Immature natural killer cell (primary cell): ENCODE data around the gene FAN1. TPM values are rescaled to one million over a fixed set of nuclear protein-coding genes. Genes with fewer than 3 reads are reported as not detected.

Source experiments
- DNase-seq, 3 donors: peaks; one replicate each; pipeline ENCODE4 v3.0.0; 2022; ENCODE audit warnings: mixed read lengths in 1 of 3
- H3K27ac Mint-ChIP-seq, 6 donors: one replicate each; pipeline ENCODE4 v1.8.0; 2020; ENCODE audit warnings: mixed read lengths in 6 of 6, mild to moderate bottlenecking in 5 of 6, inconsistent platforms in 4 of 6, moderate library complexity in 3 of 6
- H3K27me3 Mint-ChIP-seq, 3 donors: one replicate each; pipeline ENCODE4 v1.8.0; 2020 to 2021; ENCODE audit warnings: low read depth in 3 of 3, mild to moderate bottlenecking in 3 of 3, mixed read lengths in 3 of 3, moderate library complexity in 3 of 3, inconsistent platforms in 1 of 3
- H3K36me3 Mint-ChIP-seq, 3 donors: one replicate each; pipeline ENCODE4 v1.8.0; 2020; ENCODE audit warnings: mixed read lengths in 3 of 3, inconsistent platforms in 2 of 3, mild to moderate bottlenecking in 2 of 3
- H3K4me1 Mint-ChIP-seq, 2 donors: one replicate each; pipeline ENCODE4 v1.8.0; 2020; ENCODE audit warnings: inconsistent platforms in 2 of 2, mild to moderate bottlenecking in 2 of 2, mixed read lengths in 2 of 2, moderate library complexity in 1 of 2
- H3K4me3 Mint-ChIP-seq, 5 donors: one replicate each; pipeline ENCODE4 v1.8.0; 2020; ENCODE audit warnings: mild to moderate bottlenecking in 5 of 5, mixed read lengths in 5 of 5, inconsistent platforms in 3 of 5, moderate library complexity in 3 of 5
- H3K9me3 Mint-ChIP-seq, 6 donors: one replicate each; pipeline ENCODE4 v1.8.0; 2020; ENCODE audit warnings: mild to moderate bottlenecking in 6 of 6, mixed read lengths in 6 of 6, inconsistent platforms in 4 of 6, moderate library complexity in 3 of 6
- polyA plus RNA-seq, 3 donors: library from polyadenylated mRNA; unstranded; fragments of 300-500 nt; fragmentation: Illumina TruSeq; gene quantifications; one replicate each; pipeline ENCODE4 v1.2.3, GENCODE V29; 2021

Gene FAN1
- polyA plus RNA-seq, 3 donors from 2014 or later = 4.2 to 6.3 (median 5.2) TPM

GRCh38 chr15:30901889-30902288 lies 1.8 kb upstream of the FAN1 start:
- H3K36me3 Mint-ChIP-seq = peaks cover 0 to 3% (median 2%) of the 10 kb centered on the region in 3 donors
- peaks cover 0 to 8% (median 0%) of the 10 kb centered on the region in 3 donors for H3K27me3 Mint-ChIP-seq
- no peak for DNase-seq
- H3K9me3 Mint-ChIP-seq = no peaks in the 10 kb centered on the region
- peaks cover 24 to 30% of the 10 kb centered on the region in 2 donors for H3K4me1 Mint-ChIP-seq
- H3K27ac Mint-ChIP-seq = no peak overlapping the region
- H3K4me3 Mint-ChIP-seq = peak overlapping the region in 2 of 5 donors; percentile 32 to 95

GRCh38 chr15:30904812-30905211 lies 1.1 kb downstream of the FAN1 start:
- no peaks in the 10 kb centered on the region for H3K9me3 Mint-ChIP-seq
- H3K27ac Mint-ChIP-seq = peak overlapping the region in 1 of 6 donors; percentile 48
- peaks cover 6 to 16% (median 8%) of the 10 kb centered on the region in 3 donors for H3K36me3 Mint-ChIP-seq
- H3K4me1 Mint-ChIP-seq = peaks cover 24 to 35% of the 10 kb centered on the region in 2 donors
- H3K4me3 Mint-ChIP-seq = peak overlapping the region; percentile 22 to 95 (median 92)
- no peak for DNase-seq
- peaks cover 0 to 8% (median 0%) of the 10 kb centered on the region in 3 donors for H3K27me3 Mint-ChIP-seq

- peaks cover 9 to 21% (median 11%) of the 10 kb centered on the region in 3 donors for H3K36me3 Mint-ChIP-seq
- peaks cover 24 to 35% of the 10 kb centered on the region in 2 donors for H3K4me1 Mint-ChIP-seq
- H3K27ac Mint-ChIP-seq = peak overlapping the region in 1 of 6 donors; percentile 31
- no peaks in the 10 kb centered on the region for H3K9me3 Mint-ChIP-seq
- H3K4me3 Mint-ChIP-seq = peak overlapping the region in 1 of 5 donors; percentile 4
- DNase-seq = no peak
- H3K27me3 Mint-ChIP-seq = peaks cover 0 to 10% (median 0%) of the 10 kb centered on the region in 3 donors
These were observed 2.1 kb downstream of the FAN1 start for GRCh38 chr15:30905821-30906220.

- no peak for DNase-seq
- no peak overlapping the region for H3K27ac Mint-ChIP-seq
- peaks cover 9 to 22% (median 11%) of the 10 kb centered on the region in 3 donors for H3K36me3 Mint-ChIP-seq
- no peak overlapping the region for H3K4me3 Mint-ChIP-seq
- peaks cover 0 to 10% (median 0%) of the 10 kb centered on the region in 3 donors for H3K27me3 Mint-ChIP-seq
- H3K4me1 Mint-ChIP-seq = peaks cover 24 to 35% of the 10 kb centered on the region in 2 donors
- no peaks in the 10 kb centered on the region for H3K9me3 Mint-ChIP-seq
These were observed 2.7 kb downstream of the FAN1 start for GRCh38 chr15:30906366-30906765.

GRCh38 chr15:30913761-30914160 lies 10.0 kb downstream of the FAN1 start:
- no peak overlapping the region for H3K27ac Mint-ChIP-seq
- DNase-seq = no peak
- H3K4me1 Mint-ChIP-seq = peaks cover 0 to 4% of the 10 kb centered on the region in 2 donors
- no peak overlapping the region for H3K4me3 Mint-ChIP-seq
- H3K9me3 Mint-ChIP-seq = no peaks in the 10 kb centered on the region
- H3K36me3 Mint-ChIP-seq = peaks cover 16 to 46% (median 24%) of the 10 kb centered on the region in 3 donors
- peaks cover 0 to 4% (median 0%) of the 10 kb centered on the region in 3 donors for H3K27me3 Mint-ChIP-seq

- no peak for DNase-seq
- H3K4me3 Mint-ChIP-seq = no peak overlapping the region
- peaks cover 0 to 2% (median 2%) of the 10 kb centered on the region in 3 donors for H3K27me3 Mint-ChIP-seq
- no peaks in the 10 kb centered on the region for H3K9me3 Mint-ChIP-seq
- H3K27ac Mint-ChIP-seq = no peak overlapping the region
- no peaks in the 10 kb centered on the region for H3K4me1 Mint-ChIP-seq
- peaks cover 10 to 41% (median 22%) of the 10 kb centered on the region in 3 donors for H3K36me3 Mint-ChIP-seq
These were observed 13.3 kb downstream of the FAN1 start for GRCh38 chr15:30917013-30917412.

GRCh38 chr15:30917675-30918074 lies 14.0 kb downstream of the FAN1 start:
- Mint-ChIP-seq H3K27ac (no peak overlapping the region), H3K4me1 (no peaks in the 10 kb centered on the region), H3K27me3 (peaks cover 0 to 2% (median 2%) of the 10 kb centered on the region in 3 donors), H3K36me3 (peaks cover 13 to 42% (median 27%) of the 10 kb centered on the region in 3 donors), H3K4me3 (no peak overlapping the region), H3K9me3 (no peaks in the 10 kb centered on the region)
- DNase-seq = no peak

GRCh38 chr15:30918366-30918765 lies 14.7 kb downstream of the FAN1 start:
- Mint-ChIP-seq H3K27me3 (peaks cover 0 to 2% (median 2%) of the 10 kb centered on the region in 3 donors), H3K4me1 (no peaks in the 10 kb centered on the region), H3K36me3 (peaks cover 13 to 41% (median 27%) of the 10 kb centered on the region in 3 donors), H3K4me3 (no peak overlapping the region), H3K27ac (no peak overlapping the region), H3K9me3 (no peaks in the 10 kb centered on the region)
- DNase-seq = no peak

GRCh38 chr15:30919877-30920550 lies 16.3 kb downstream of the FAN1 start:
- Mint-ChIP-seq H3K36me3 (peaks cover 19 to 45% (median 21%) of the 10 kb centered on the region in 3 donors), H3K27ac (no peak overlapping the region), H3K4me1 (no peaks in the 10 kb centered on the region), H3K4me3 (no peak overlapping the region), H3K9me3 (no peaks in the 10 kb centered on the region), H3K27me3 (peaks cover 0 to 2% (median 2%) of the 10 kb centered on the region in 3 donors)
- DNase-seq = no peak

- Mint-ChIP-seq H3K27me3 (peaks cover 0 to 2% (median 2%) of the 10 kb centered on the region in 3 donors), H3K4me1 (no peaks in the 10 kb centered on the region), H3K36me3 (peaks cover 20 to 45% (median 21%) of the 10 kb centered on the region in 3 donors), H3K4me3 (no peak overlapping the region), H3K27ac (no peak overlapping the region), H3K9me3 (no peaks in the 10 kb centered on the region)
- no peak for DNase-seq
These were observed 17.4 kb downstream of the FAN1 start for GRCh38 chr15:30921106-30921505.

GRCh38 chr15:30921781-30922479 lies 18.2 kb downstream of the FAN1 start:
- H3K27ac Mint-ChIP-seq = no peak overlapping the region
- peaks cover 0 to 2% (median 0%) of the 10 kb centered on the region in 3 donors for H3K27me3 Mint-ChIP-seq
- H3K9me3 Mint-ChIP-seq = no peaks in the 10 kb centered on the region
- H3K36me3 Mint-ChIP-seq = peaks cover 17 to 47% (median 24%) of the 10 kb centered on the region in 3 donors
- H3K4me1 Mint-ChIP-seq = no peaks in the 10 kb centered on the region
- no peak overlapping the region for H3K4me3 Mint-ChIP-seq
- DNase-seq = no peak

- peak overlapping the region in 1 of 6 donors; percentile 46 for H3K27ac Mint-ChIP-seq
- DNase-seq = no peak
- no peak overlapping the region for H3K4me3 Mint-ChIP-seq
- no peaks in the 10 kb centered on the region for H3K9me3 Mint-ChIP-seq
- H3K27me3 Mint-ChIP-seq = peaks cover 0 to 4% (median 0%) of the 10 kb centered on the region in 3 donors
- H3K4me1 Mint-ChIP-seq = no peaks in the 10 kb centered on the region
- peaks cover 17 to 44% (median 21%) of the 10 kb centered on the region in 3 donors for H3K36me3 Mint-ChIP-seq
These were observed 19.0 kb downstream of the FAN1 start for GRCh38 chr15:30922480-30923311.

GRCh38 chr15:30923429-30923828 lies 19.7 kb downstream of the FAN1 start:
- Mint-ChIP-seq H3K27ac (no peak overlapping the region), H3K4me3 (no peak overlapping the region), H3K9me3 (no peaks in the 10 kb centered on the region), H3K36me3 (peaks cover 15 to 44% (median 21%) of the 10 kb centered on the region in 3 donors), H3K4me1 (no peaks in the 10 kb centered on the region), H3K27me3 (peaks cover 0 to 4% (median 0%) of the 10 kb centered on the region in 3 donors)
- no peak for DNase-seq
